ENCODE results near the gene IL32. TPM values are rescaled to one million over a fixed set of nuclear protein-coding genes. Genes with fewer than 3 reads are reported as not detected.
A peak's percentile ranks its signal among the peaks of the same experiment; 100 is the strongest.

IL32 gene
- total and polyA plus RNA-seq, 9 of the 15 experiments (the other 6 are each of a cell fraction or from before 2014, with no cell fraction given) = 0.21 to 2.2 (median 0.37) TPM; not detected in 3

DNA sequence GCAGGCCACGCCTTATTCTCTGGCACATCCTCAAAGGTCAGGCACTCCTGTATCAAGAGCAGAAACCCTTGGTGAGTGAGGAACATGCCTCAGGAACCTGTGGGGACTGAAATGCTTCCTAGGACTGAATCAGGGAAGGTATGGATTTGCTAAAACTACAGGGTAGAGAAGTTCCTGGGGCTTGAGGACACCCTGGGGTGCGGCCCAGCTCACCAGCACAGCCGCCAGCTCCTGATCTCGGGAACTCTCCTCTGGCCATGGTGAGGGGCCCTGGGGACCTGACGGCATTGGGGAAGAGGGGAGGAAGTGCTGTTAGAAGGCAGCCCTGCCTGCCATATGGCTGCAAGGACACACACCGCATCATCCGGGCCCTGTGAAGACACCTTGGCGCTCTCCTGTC, 26.1 kb downstream of the IL32 start:
- Histone ChIP-seq H3K4me1 (replicated peaks in 1 of 2; ENCODE audit: control insufficient read depth in 2 of 2, insufficient read depth in 2 of 2, low read length in 2 of 2) (peaks cover 10 to 52% of the 10 kb centered on the region in 2 experiments; a peak in 4 of 5 replicates), H3K9ac (ENCODE audit: insufficient read depth in 1 of 2, low read depth in 2 of 2, low read length in 2 of 2) (no peak overlapping the region), H4K20me1 (replicated peaks; ENCODE audit: control insufficient read depth, insufficient read depth, low read length) (no peaks in the 10 kb centered on the region), H3K36me3 (ENCODE audit: control insufficient read depth, insufficient read depth, low read length) (no peaks in the 10 kb centered on the region), H3K27me3 (ENCODE audit: control insufficient read depth in 2 of 2, insufficient read depth in 2 of 2, low read length in 2 of 2) (peaks cover 2 to 26% of the 10 kb centered on the region in 2 experiments; a peak in 3 of 5 replicates), H2AFZ (ENCODE audit: low read depth, low read length) (no peak overlapping the region), H3K4me2 (ENCODE audit: insufficient read depth, low read length) (no peak overlapping the region), H3K4me3 (no peak overlapping the region), H3K9me3 (replicated peaks; ENCODE audit: control insufficient read depth, insufficient read depth, low read depth, low read length) (no peaks in the 10 kb centered on the region), H3K79me2 (ENCODE audit: control insufficient read depth, insufficient read depth, low read length) (no peaks in the 10 kb centered on the region), H3K9me1 (ENCODE audit: control insufficient read depth, insufficient read depth, low read length) (no peaks in the 10 kb centered on the region), H3K27ac (ENCODE audit: extremely low read depth, low read depth, low read length) (no peak overlapping the region)
- intact Hi-C loops (cut with micrococcal nuclease) (no loop called here), in situ Hi-C loops (cut with MboI) (no loop called here)
- no TSS peak for BruUV-seq (replicated peaks)
- CTCF ChIA-PET (ENCODE audit: low intra/inter-chr PET ratio) = no interaction called here
- POLR2A ChIA-PET = interaction anchor here (0.8 kb wide), 1 partner anchor 20 kb away, joined by 3 read pairs; no protein-coding TSS in a partner anchor
- TF ChIP-seq HNRNPUL1 (IDR thresholded peaks at IDR 0.05; ENCODE audit: low read length) = no peak
- no peak for TF ChIP-seq NCOA1 (IDR thresholded peaks at IDR 0.05; ENCODE audit: low read depth)
- TF ChIP-seq ZNF41 (CRISPR knock-in tag; conservative IDR thresholded peaks at IDR 0.05) = no peak
- no peak for TF ChIP-seq ZNF165 (CRISPR knock-in tag; IDR thresholded peaks at IDR 0.05; ENCODE audit: borderline replicate concordance)
- DNase-seq (ENCODE audit: extremely low read depth in 1 of 4, low spot score in 3 of 4) (no peak), ATAC-seq (no peak), FAIRE-seq (no peak)
- 28% methylated on average over 7 of the region's 8 CpGs for WGBS (ENCODE audit: insufficient coverage, low coverage, missing lambda C conversion rate)

DNA sequence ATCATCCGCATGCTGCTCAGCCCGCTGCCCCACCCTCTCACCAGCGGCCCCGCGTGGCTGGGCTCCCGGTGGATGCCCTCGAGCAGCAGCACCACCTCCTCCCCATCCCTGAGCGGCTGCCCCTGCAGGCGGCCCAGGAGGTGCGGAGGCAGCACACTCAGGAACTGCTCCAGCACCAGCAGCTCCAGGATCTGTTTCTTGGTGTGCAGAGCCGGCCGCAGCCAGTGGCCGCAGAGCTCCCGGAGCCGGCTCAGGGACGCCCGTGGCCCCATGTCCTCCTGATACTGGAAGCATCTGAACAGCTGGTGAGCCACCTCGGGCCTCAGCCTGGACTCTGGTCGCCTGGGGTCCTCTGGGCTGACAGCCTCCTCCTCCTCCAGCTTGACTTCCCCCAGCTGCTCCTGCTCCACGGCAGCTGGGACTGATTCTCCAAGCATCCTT, 27.1 kb downstream of the IL32 start:
- POLR2A ChIA-PET = no interaction called here
- Histone ChIP-seq H3K9ac (ENCODE audit: insufficient read depth in 1 of 2, low read depth in 2 of 2, low read length in 2 of 2) (peak overlapping the region in 1 of 2 experiments; percentile 29; a peak in 1 of 4 replicates), H2AFZ (ENCODE audit: low read depth, low read length) (no peak overlapping the region), H3K27ac (ENCODE audit: extremely low read depth, low read depth, low read length) (no peak overlapping the region), H3K4me1 (replicated peaks in 1 of 2; ENCODE audit: control insufficient read depth in 2 of 2, insufficient read depth in 2 of 2, low read length in 2 of 2) (peaks cover 2 to 42% of the 10 kb centered on the region in 2 experiments; a peak in 3 of 5 replicates), H3K9me3 (replicated peaks; ENCODE audit: control insufficient read depth, insufficient read depth, low read depth, low read length) (no peaks in the 10 kb centered on the region), H3K9me1 (ENCODE audit: control insufficient read depth, insufficient read depth, low read length) (no peaks in the 10 kb centered on the region), H4K20me1 (replicated peaks; ENCODE audit: control insufficient read depth, insufficient read depth, low read length) (no peaks in the 10 kb centered on the region), H3K27me3 (ENCODE audit: control insufficient read depth in 2 of 2, insufficient read depth in 2 of 2, low read length in 2 of 2) (peaks cover 2 to 26% of the 10 kb centered on the region in 2 experiments; a peak in 3 of 5 replicates), H3K36me3 (ENCODE audit: control insufficient read depth, insufficient read depth, low read length) (no peaks in the 10 kb centered on the region), H3K4me3 (no peak overlapping the region), H3K79me2 (ENCODE audit: control insufficient read depth, insufficient read depth, low read length) (no peaks in the 10 kb centered on the region), H3K4me2 (ENCODE audit: insufficient read depth, low read length) (no peak overlapping the region)
- FAIRE-seq (no peak), ATAC-seq (no peak), DNase-seq (ENCODE audit: extremely low read depth in 1 of 4, low spot score in 3 of 4) (no peak)
- CTCF ChIA-PET (ENCODE audit: low intra/inter-chr PET ratio) = no interaction called here
- TF ChIP-seq, protein P1, sequence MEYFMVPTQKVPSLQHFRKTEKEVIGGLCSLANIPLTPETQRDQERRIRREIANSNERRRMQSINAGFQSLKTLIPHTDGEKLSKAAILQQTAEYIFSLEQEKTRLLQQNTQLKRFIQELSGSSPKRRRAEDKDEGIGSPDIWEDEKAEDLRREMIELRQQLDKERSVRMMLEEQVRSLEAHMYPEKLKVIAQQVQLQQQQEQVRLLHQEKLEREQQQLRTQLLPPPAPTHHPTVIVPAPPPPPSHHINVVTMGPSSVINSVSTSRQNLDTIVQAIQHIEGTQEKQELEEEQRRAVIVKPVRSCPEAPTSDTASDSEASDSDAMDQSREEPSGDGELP (CRISPR knock-in tag; IDR thresholded peaks at IDR 0.05; ENCODE audit: borderline replicate concordance) = 0 out of 2 replicates have a peak, but pooled peaks have one; percentile 15
- TF ChIP-seq KLF6 (CRISPR knock-in tag; IDR thresholded peaks at IDR 0.05; ENCODE audit: borderline replicate concordance) (no peak), PML (IDR thresholded peaks at IDR 0.05; ENCODE audit: low read length) (no peak)
- TF ChIP-seq, protein P2, sequence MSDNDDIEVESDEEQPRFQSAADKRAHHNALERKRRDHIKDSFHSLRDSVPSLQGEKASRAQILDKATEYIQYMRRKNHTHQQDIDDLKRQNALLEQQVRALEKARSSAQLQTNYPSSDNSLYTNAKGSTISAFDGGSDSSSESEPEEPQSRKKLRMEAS (CRISPR knock-in tag; IDR thresholded peaks at IDR 0.05) = no peak
- TF ChIP-seq, protein P3, sequence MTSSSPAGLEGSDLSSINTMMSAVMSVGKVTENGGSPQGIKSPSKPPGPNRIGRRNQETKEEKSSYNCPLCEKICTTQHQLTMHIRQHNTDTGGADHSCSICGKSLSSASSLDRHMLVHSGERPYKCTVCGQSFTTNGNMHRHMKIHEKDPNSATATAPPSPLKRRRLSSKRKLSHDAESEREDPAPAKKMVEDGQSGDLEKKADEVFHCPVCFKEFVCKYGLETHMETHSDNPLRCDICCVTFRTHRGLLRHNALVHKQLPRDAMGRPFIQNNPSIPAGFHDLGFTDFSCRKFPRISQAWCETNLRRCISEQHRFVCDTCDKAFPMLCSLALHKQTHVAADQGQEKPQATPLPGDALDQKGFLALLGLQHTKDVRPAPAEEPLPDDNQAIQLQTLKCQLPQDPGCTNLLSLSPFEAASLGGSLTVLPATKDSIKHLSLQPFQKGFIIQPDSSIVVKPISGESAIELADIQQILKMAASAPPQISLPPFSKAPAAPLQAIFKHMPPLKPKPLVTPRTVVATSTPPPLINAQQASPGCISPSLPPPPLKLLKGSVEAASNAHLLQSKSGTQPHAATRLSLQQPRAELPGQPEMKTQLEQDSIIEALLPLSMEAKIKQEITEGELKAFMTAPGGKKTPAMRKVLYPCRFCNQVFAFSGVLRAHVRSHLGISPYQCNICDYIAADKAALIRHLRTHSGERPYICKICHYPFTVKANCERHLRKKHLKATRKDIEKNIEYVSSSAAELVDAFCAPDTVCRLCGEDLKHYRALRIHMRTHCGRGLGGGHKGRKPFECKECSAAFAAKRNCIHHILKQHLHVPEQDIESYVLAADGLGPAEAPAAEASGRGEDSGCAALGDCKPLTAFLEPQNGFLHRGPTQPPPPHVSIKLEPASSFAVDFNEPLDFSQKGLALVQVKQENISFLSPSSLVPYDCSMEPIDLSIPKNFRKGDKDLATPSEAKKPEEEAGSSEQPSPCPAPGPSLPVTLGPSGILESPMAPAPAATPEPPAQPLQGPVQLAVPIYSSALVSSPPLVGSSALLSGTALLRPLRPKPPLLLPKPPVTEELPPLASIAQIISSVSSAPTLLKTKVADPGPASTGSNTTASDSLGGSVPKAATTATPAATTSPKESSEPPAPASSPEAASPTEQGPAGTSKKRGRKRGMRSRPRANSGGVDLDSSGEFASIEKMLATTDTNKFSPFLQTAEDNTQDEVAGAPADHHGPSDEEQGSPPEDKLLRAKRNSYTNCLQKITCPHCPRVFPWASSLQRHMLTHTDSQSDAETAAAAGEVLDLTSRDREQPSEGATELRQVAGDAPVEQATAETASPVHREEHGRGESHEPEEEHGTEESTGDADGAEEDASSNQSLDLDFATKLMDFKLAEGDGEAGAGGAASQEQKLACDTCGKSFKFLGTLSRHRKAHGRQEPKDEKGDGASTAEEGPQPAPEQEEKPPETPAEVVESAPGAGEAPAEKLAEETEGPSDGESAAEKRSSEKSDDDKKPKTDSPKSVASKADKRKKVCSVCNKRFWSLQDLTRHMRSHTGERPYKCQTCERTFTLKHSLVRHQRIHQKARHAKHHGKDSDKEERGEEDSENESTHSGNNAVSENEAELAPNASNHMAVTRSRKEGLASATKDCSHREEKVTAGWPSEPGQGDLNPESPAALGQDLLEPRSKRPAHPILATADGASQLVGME (CRISPR knock-in tag; IDR thresholded peaks at IDR 0.05) = no peak
- WGBS (ENCODE audit: insufficient coverage, low coverage, missing lambda C conversion rate) = 20% methylated on average over 19 of the region's 20 CpGs
- BruUV-seq (replicated peaks) = no TSS peak
- intact Hi-C loops (cut with micrococcal nuclease) = no loop called here
- in situ Hi-C loops (cut with MboI) = no loop called here
